Measurements from ENCODE around the gene ALKBH3. TPM values are rescaled to one million over a fixed set of nuclear protein-coding genes. Genes with fewer than 3 reads are reported as not detected.

Gene ALKBH3
- total RNA-seq, 1 donor from 2014 or later: 32.7 TPM

GRCh38 chr11:43933608-43934551 is 53.2 kb downstream of the ALKBH3 start:
- ATAC-seq (peak; percentile 81), DNase-seq (ENCODE audit: low spot score) (no peak)
- intact Hi-C loops (cut with DNase I): no loop called here

DNA sequence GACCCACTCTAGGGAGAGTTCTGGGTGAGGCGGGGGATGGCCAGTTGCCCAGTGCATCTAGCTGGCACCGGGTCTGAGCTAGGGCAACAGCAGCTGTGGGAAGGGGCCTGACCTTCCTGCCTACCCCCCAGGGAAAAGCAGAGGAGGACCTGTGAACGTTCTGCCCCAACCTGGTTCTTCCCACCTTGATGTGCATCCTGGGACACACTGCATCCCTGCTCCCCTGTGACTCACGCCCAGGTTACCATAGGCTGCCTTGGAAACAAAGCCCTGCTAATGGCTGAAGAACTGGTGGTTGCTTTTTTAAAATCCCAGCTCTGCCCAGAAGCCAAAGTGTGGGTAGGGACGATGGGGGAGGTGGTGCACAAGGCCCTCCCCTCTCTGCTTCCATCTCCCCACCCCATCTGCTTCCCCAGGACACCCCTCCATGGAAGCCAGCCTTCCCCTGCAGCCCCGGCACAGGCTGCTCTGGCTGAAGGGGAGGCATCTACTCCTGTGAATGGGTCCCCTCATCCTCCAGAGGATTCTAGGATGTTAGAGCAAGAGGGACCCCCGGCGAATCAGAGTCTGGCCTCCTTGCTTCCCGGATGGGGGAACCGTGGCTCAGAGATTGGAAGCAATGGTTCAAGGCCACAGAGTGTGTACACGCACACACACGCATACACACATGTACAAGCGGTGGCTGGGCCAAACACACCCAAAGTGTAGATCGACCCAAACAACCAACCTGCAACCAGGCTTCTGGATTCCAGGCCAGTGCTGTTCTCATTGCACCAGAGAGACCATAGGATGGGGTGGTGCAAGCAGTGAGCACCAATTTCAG is 54.2 kb downstream of the ALKBH3 start:
- ATAC-seq: peak; percentile 11
- intact Hi-C loops (cut with DNase I): no loop called here
- DNase-seq (ENCODE audit: low spot score): no peak

DNA sequence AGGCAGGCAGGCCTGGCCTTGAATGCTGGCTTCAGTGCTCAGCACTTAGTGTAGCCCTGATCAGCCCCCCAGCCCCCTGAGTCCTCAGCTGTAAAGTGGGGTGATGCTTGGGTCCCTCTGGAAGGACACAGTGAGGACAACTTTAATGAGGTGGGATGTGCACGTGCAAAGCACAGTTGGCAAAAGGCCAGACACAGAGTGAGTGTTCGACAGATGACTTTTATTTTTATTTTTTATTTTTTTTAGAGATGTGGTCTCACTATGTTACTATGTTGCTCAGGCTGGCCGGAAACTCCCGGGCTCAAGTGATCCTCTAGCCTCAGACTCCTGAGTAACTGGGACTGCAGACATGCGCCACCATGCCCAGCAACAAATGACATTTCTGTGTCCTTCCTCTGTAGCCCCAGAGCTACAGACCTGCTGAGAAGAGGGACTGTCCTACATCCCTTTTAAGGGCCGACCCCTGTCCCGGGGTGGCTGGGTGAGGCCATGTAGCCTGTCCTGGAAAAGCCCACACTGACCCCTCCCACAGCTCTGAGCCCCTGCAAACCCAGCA is 54.9 kb downstream of the ALKBH3 start:
- no peak for ATAC-seq
- DNase-seq (ENCODE audit: low spot score): no peak
- intact Hi-C loops (cut with DNase I): no loop called here

- ATAC-seq: no peak
These were observed 55.4 kb downstream of the ALKBH3 start for GRCh38 chr11:43936076-43936475.

GRCh38 chr11:43937434-43938411 is 57.1 kb downstream of the ALKBH3 start:
- no peak for ATAC-seq
- DNase-seq (ENCODE audit: low spot score): no peak
- intact Hi-C loops (cut with DNase I): no loop called here

More at GRCh38 chr11:43936076-43936475, 55.4 kb downstream of the ALKBH3 start:
- intact Hi-C loops (cut with DNase I): no loop called here
- DNase-seq (ENCODE audit: low spot score): no peak

DNA sequence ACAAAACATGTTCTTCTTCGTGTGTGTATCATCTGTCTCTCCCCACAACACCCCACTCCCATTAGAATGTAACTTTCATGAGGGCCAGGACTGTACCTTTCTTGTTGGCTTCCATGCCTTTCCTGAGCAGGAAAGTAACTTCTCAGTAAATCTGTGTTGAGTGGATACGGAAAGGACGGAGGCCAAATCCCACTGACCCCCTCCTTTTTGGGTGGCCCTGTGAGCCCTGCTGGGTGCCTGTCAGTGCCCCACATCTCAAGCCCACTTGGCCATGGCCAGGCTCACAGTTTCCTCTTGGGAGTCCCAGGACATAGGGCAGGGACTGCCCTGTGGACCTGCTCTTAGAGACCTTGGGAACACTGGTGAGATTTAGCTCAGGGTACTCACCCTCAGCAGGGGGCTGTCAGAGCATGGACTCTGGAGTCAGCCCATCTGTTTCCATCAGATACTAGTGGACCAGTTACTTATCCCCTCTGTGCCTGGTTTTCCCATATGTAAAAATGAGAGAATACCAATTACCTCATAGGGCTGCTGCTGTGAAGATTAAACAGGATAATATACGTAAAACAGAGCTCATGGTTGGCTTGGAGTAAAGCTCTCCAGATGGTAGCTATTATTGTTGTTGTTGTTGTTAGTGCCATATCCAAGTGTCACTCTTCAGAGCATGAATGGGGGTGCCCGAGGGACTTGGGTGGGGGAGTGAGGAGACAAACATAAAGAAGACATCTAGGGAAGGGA is 60.8 kb downstream of the ALKBH3 start:
- ATAC-seq: no peak
- no peak for DNase-seq (ENCODE audit: low spot score)
- intact Hi-C loops (cut with DNase I): loop anchor here (10.0 kb wide), 1 partner anchor 93 kb away; no protein-coding TSS in a partner anchor

- DNase-seq (ENCODE audit: low spot score) (no peak), ATAC-seq (no peak)
- intact Hi-C loops (cut with DNase I): loop anchor here (10.0 kb wide), 1 partner anchor 92 kb away; no protein-coding TSS in a partner anchor
These were observed 62.2 kb downstream of the ALKBH3 start for GRCh38 chr11:43942662-43943371.

DNA sequence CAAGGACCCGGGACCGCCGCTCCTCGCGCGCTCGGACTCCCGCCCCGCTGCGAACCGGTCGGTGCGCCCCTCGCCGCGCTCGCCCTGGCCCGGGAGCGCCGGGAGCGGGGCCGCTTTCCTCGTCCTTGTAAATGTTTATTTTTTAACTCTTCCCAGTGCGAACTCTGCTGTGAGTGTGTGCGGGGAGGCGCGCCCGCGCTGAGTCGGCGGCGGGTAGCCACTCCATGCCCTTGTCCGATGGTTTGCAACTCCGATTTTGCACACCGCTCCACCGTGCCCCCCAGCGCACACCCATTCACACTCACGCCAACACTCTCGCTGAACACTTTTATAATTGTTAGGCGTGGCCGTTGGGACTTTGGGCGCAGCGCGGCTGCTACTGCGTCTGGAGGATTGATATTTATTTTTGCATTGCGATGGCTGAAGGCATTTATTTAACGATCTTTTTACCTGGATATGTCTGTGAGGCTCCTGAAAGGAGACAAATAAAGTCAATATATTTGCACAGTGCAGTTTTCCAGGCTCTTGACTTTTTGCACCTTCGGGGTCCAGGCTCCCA is 62.8 kb downstream of the ALKBH3 start:
- DNase-seq (ENCODE audit: low spot score) (no peak), ATAC-seq (peak; percentile 6)
- intact Hi-C loops (cut with DNase I): loop anchor here (10.0 kb wide), 1 partner anchor 91 kb away; no protein-coding TSS in a partner anchor

- ATAC-seq (peak; percentile 44), DNase-seq (ENCODE audit: low spot score) (no peak)
These were observed 63.5 kb downstream of the ALKBH3 start for GRCh38 chr11:43943931-43944751.

GRCh38 chr11:43944761-43945311 is 64.2 kb downstream of the ALKBH3 start:
- intact Hi-C loops (cut with DNase I): loop anchor here (10.0 kb wide), 1 partner anchor 90 kb away; no protein-coding TSS in a partner anchor

More at GRCh38 chr11:43943931-43944751, 63.5 kb downstream of the ALKBH3 start:
- intact Hi-C loops (cut with DNase I): loop anchor here (10.0 kb wide), 1 partner anchor 91 kb away; no protein-coding TSS in a partner anchor

GRCh38 chr11:43947003-43947500 is 66.4 kb downstream of the ALKBH3 start:
- intact Hi-C loops (cut with DNase I): loop anchor here (10.0 kb wide), 1 partner anchor 88 kb away; no protein-coding TSS in a partner anchor
- ATAC-seq: no peak
- DNase-seq (ENCODE audit: low spot score): no peak

More at GRCh38 chr11:43944761-43945311, 64.2 kb downstream of the ALKBH3 start:
- DNase-seq (ENCODE audit: low spot score) (peak; percentile 88), ATAC-seq (peak; percentile 66)

- no peak for DNase-seq (ENCODE audit: low spot score)
- ATAC-seq: no peak
- intact Hi-C loops (cut with DNase I): loop anchor here (10.0 kb wide), 1 partner anchor 87 kb away; no protein-coding TSS in a partner anchor
These were observed 67.2 kb downstream of the ALKBH3 start for GRCh38 chr11:43947815-43948214.

GRCh38 chr11:43948341-43949225 is 68.0 kb downstream of the ALKBH3 start:
- intact Hi-C loops (cut with DNase I): loop anchor here (10.0 kb wide), 1 partner anchor 86 kb away; no protein-coding TSS in a partner anchor
- no peak for DNase-seq (ENCODE audit: low spot score)
- no peak for ATAC-seq

DNA sequence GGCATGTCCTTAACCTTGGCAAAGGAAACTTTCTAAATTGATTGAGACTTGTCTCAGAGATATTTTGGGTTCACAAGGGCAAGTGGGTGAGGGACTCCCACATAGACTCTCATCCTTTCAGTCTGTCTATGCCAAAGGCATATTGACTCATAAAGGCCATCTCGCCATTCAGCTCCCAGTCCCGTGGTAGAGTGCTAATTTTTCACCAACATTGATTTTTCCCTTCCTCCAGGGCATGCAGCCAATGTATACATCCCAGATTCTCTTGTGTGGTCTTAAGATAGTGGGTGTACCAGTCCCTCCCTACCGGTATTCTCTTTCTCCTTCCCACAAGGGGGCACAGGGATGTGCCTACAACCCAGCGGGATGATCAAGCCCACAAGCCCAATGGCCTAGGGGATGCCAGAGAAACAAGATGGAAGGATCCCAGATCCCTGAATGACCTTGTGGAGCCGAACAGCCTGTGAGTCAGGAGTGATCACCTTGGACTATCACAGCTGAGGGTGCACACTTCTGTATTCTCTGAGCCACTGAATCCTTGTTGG is 69.8 kb downstream of the ALKBH3 start:
- no peak for ATAC-seq
- intact Hi-C loops (cut with DNase I): no loop called here
- no peak for DNase-seq (ENCODE audit: low spot score)

All from sciatic nerve (tissue), 2 donors.